K562 (cell line): ENCODE results near the gene MEFV. TPM values are rescaled to one million over a fixed set of nuclear protein-coding genes. Genes with fewer than 3 reads are reported as not detected.

Experiments used
- C11orf30 ChIP-seq: fragments of 450-650 bp; IDR thresholded peaks from 2 replicates; pipeline ENCODE4 v1.6.1; 2016; ENCODE audit warnings: low read depth, mild to moderate bottlenecking
- CBFA2T3 ChIP-seq: fragments of 450-650 bp; IDR thresholded peaks from 2 replicates; pipeline ENCODE4 v1.6.1; 2017
- GATAD2A ChIP-seq: fragments of 450-650 bp; IDR thresholded peaks from 2 replicates; pipeline ENCODE4 v1.6.1; 2017
- HMG20A ChIP-seq: fragments of 450-650 bp; formaldehyde crosslinking; conservative IDR thresholded peaks from 2 replicates; pipeline ENCODE4 v1.4.0; 2020; ENCODE audit warnings: mild to moderate bottlenecking, mixed read lengths
- JUN ChIP-seq, 2 experiments: sonication (generic) in 1 of 2; formaldehyde crosslinking in 1 of 2; IDR thresholded peaks; 2 replicates each; pipeline versions ENCODE4 v1.6.1 to v1.8.0; 2012 to 2022; ENCODE audit warnings: borderline replicate concordance in 2 of 2, mild to moderate bottlenecking in 2 of 2, improper control_type of control experiment in 1 of 2, low read depth in 1 of 2, low read length in 1 of 2, missing genetic modification reagents in 1 of 2
- SREBF1 ChIP-seq: fragments of 150-350 bp; IDR thresholded peaks from 2 replicates; pipeline ENCODE4 v1.6.1; 2014; ENCODE audit warnings: antibody characterized with exemption, low read depth, low read length, borderline replicate concordance
- SRF ChIP-seq, 2 experiments: fragments of 250-450, 450-650 bp in 1 of 2; sonication (Bioruptor Pico) in 1 of 2; sonication (generic) in 1 of 2; formaldehyde crosslinking; IDR thresholded peaks; 2 replicates each; pipeline versions ENCODE4 v1.5.0 to v1.5.1; 2020 to 2022; ENCODE audit warnings: mild to moderate bottlenecking in 1 of 2, missing genetic modification reagents in 1 of 2
- U2AF1 ChIP-seq: fragments of 200-400 bp; formaldehyde crosslinking; optimal IDR thresholded peaks from 2 replicates; pipeline ENCODE3; 2017; ENCODE audit warnings: mild to moderate bottlenecking, low read depth, low read length, moderate library complexity
- USF1 ChIP-seq: sonication (generic); formaldehyde crosslinking; IDR thresholded peaks from 2 replicates; pipeline ENCODE4 v1.9.0; 2022; ENCODE audit warnings: mild to moderate bottlenecking, missing genetic modification reagents
- VEZF1 ChIP-seq: fragments of 200-800 bp; sonication (Bioruptor generic); IDR thresholded peaks from 2 replicates; pipeline ENCODE4 v1.6.1; 2017; ENCODE audit warnings: missing genetic modification characterization, missing compliant biosample characterization
- ZNF511 ChIP-seq: sonication (generic); formaldehyde crosslinking; IDR thresholded peaks from 2 replicates; pipeline ENCODE4 v1.8.0; 2022; ENCODE audit warnings: mild to moderate bottlenecking, missing genetic modification reagents
- polyA plus RNA-seq, 8 experiments: library from polyadenylated mRNA; depleted of rRNA in 4 of 8; stranded (reverse) in 5 of 8; unstranded in 3 of 8; fragments of >200 nt; fragmentation: Nextera tagmentation in 2 of 8; fragmentation: Illumina TruSeq in 1 of 8; extraction: Ambion mirVana in 2 of 8; extraction: Trizol in 1 of 8; gene quantifications; 2 replicates each; pipeline versions ENCODE4 v1.2.1 to v1.2.3, GENCODE V29; 2011 to 2014; ENCODE audit warnings: inconsistent platforms in 1 of 8, missing spikeins in 1 of 8
- total RNA-seq, 7 experiments: library from RNA; depleted of rRNA in 6 of 7; stranded (reverse); fragments of >200 nt in 6 of 7; fragmentation: Illumina TruSeq in 2 of 7; extraction: Trizol in 2 of 7; gene quantifications; 2 replicates each; pipeline versions ENCODE4 v1.2.1 to v1.2.3, GENCODE V29; 2011 to 2021; ENCODE audit warnings: low replicate concordance in 1 of 7
- TF ChIP-seq, protein P1 (sequence below): fragments of 250-450 bp; sonication (Bioruptor Pico); IDR thresholded peaks from 2 replicates; pipeline ENCODE4 v1.8.0; 2021; ENCODE audit warnings: moderate library complexity, mild to moderate bottlenecking, inconsistent platforms

The MEFV gene
- total and polyA plus RNA-seq, 9 of the 15 experiments (the other 6 are each of a cell fraction or from before 2014, with no cell fraction given): 0.14 TPM; not detected in 8

DNA sequence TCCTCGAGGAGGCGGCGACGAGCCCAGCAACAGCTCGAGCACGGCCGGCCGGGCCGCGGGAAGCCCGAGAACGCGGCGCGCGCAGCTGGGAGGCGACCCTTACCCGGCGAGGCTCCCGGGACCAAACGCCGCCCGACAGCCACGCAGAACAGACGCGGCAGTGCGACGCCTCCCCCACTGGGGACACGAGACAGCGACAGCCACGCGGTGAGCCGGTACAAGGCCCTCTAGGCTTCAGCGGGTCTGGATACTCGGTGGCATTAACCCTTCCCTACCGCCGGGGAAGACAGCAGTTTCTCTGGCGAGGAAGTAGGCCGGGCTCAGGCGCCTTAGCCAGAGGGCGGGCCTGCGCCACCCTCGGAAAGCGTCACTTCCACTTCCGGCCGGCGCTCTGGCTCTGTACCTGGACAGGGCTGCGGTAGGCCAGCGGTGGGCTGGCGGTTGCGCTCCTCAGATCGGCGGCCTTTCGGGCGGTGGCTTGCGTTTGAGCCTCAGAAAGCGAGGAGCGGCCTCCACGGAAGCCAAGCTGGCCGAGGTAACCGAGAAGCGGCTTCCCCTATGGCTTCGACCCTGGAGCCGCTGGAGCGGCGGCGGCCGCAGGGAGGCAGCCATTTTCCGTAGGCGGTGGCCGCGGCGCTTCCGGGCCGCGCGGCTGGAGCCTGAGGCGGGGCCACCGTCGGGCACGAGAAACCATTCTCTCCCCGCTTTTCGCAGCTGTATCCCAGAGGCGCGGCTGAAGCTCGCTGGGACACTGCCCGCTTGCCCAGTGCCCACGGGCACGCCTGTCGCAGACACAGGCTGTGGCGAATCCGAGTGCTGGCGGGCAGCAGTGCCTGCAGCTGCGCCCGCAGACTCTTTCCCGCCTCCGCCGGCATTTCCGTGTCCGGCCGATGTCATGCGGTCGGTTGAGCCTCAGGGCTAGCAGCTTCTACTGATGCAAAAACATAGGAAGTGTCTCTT is 49.0 kb upstream of the MEFV start, which contains the start of the genes TIGD7 and ZNF75A (continued):
- peak; percentile 51 for TF ChIP-seq VEZF1 (CRISPR knock-in tag)
- TF ChIP-seq, protein P1, sequence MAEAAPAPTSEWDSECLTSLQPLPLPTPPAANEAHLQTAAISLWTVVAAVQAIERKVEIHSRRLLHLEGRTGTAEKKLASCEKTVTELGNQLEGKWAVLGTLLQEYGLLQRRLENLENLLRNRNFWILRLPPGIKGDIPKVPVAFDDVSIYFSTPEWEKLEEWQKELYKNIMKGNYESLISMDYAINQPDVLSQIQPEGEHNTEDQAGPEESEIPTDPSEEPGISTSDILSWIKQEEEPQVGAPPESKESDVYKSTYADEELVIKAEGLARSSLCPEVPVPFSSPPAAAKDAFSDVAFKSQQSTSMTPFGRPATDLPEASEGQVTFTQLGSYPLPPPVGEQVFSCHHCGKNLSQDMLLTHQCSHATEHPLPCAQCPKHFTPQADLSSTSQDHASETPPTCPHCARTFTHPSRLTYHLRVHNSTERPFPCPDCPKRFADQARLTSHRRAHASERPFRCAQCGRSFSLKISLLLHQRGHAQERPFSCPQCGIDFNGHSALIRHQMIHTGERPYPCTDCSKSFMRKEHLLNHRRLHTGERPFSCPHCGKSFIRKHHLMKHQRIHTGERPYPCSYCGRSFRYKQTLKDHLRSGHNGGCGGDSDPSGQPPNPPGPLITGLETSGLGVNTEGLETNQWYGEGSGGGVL (CRISPR knock-in tag): no peak
- TF ChIP-seq GATAD2A: no peak
- peak; percentile 29; the same call in 1 of the 2 replicates for TF ChIP-seq USF1 (CRISPR knock-in tag)
- TF ChIP-seq HMG20A (CRISPR knock-in tag): no peak
- peak in 1 of 2 experiments; percentile 18; a peak in 2 of 4 replicates for TF ChIP-seq SRF (CRISPR knock-in tag; IDR thresholded peaks at IDR 0.05)
- no peak for TF ChIP-seq CBFA2T3
- peak; percentile 96 for TF ChIP-seq ZNF511 (CRISPR knock-in tag)
- peak; percentile 72; the same call in 1 of the 2 replicates for TF ChIP-seq JUN (IDR thresholded peaks at IDR 0.05; ENCODE audit: borderline replicate concordance, low read depth, low read length)
- peak; percentile 82; the same call in 1 of the 2 replicates for TF ChIP-seq JUN (CRISPR knock-in tag; IDR thresholded peaks at IDR 0.05; ENCODE audit: borderline replicate concordance)
- TF ChIP-seq U2AF1: peak; percentile 20
- no peak for TF ChIP-seq SREBF1
- TF ChIP-seq C11orf30: peak; percentile 63
